Measurements from ENCODE around the gene TAC4.

DNA sequence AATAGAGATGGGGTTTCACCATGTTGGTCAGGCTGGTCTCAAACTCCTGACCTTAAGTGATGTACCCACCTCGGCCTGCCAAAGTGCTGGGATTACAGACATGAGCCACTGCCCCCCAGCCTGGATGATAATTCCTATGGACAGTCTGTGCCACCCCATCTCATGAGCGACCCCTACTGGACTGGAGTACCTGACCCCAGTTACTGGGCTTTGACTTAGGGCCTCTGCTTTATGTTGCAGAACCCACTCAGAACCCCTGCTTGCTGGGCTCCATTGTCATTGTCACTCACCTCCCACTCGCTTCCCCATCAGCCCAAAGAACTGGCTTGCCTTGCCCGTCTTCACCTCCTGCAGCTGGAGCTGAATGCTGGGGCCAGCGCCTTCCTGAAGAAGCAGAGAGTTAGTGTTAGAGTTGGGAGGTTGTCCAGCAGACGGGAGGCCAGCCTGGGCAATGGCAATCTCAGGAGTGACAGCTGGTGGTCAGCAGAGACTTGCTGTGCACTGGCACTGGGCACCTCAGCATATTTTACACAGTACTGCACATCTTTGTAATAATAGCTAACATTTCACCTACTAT lies 4.0 kb downstream of the TAC4 start:
- no peak for TF ChIP-seq HNF4G (IDR thresholded peaks at IDR 0.05)
- TF ChIP-seq, protein P1, sequence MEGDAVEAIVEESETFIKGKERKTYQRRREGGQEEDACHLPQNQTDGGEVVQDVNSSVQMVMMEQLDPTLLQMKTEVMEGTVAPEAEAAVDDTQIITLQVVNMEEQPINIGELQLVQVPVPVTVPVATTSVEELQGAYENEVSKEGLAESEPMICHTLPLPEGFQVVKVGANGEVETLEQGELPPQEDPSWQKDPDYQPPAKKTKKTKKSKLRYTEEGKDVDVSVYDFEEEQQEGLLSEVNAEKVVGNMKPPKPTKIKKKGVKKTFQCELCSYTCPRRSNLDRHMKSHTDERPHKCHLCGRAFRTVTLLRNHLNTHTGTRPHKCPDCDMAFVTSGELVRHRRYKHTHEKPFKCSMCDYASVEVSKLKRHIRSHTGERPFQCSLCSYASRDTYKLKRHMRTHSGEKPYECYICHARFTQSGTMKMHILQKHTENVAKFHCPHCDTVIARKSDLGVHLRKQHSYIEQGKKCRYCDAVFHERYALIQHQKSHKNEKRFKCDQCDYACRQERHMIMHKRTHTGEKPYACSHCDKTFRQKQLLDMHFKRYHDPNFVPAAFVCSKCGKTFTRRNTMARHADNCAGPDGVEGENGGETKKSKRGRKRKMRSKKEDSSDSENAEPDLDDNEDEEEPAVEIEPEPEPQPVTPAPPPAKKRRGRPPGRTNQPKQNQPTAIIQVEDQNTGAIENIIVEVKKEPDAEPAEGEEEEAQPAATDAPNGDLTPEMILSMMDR (IDR thresholded peaks at IDR 0.05; ENCODE audit: low read depth, low read length, missing input control) = no peak
- no peak for TF ChIP-seq GABPA (IDR thresholded peaks at IDR 0.05 in 1 of 2, conservative IDR thresholded peaks at IDR 0.05 in 1 of 2)
